HepG2 (cell line): Measurements from ENCODE around the gene NT5C1A. TPM values are rescaled to one million over a fixed set of nuclear protein-coding genes. Genes with fewer than 3 reads are reported as not detected.

Source experiments
- ATAC-seq: fragments of 200-7000 bp; cut with Tn5 transposase; 3 replicates; pipeline ENCODE4 v1.9.1; 2020; ENCODE audit warnings: mild to moderate bottlenecking, moderate library complexity
- BruUV-seq: library from RNA; stranded (reverse); fragments of 400-500 nt; replicated peaks from 2 replicates; lab custom pipeline; 2021; lab: Mats Ljungman, UMichigan
- CTCF ChIA-PET: fragments of 300-600 bp; formaldehyde crosslinking; extraction: SDS; loops from one replicate; lab custom pipeline; 2021; ENCODE audit warnings: low total read pairs, inconsistent platforms, low intra/inter-chr PET ratio; lab: Yijun Ruan, JAX
- POLR2A ChIA-PET: fragments of 350-600 bp; sonication (Branson Sonifier 250); formaldehyde crosslinking; loops from one replicate; lab custom pipeline; 2020; ENCODE audit warnings: antibody characterized with exemption, inconsistent platforms; lab: Yijun Ruan, JAX
- DNase-seq: peaks from one replicate; pipeline ENCODE4 v3.0.0-alpha.2; 2015; ENCODE audit warnings: low spot score
- FAIRE-seq: peaks from 3 replicates; lab custom pipeline; 2011; peaks lifted over from hg19 to GRCh38; lab: Jason Lieb, UNC
- H2AFZ ChIP-seq: one replicate; pipeline ENCODE4 v1.6.1; 2011; ENCODE audit warnings: low read length, inconsistent platforms
- H3K27ac ChIP-seq: fragments of 300-600 bp; 3 replicates; pipeline ENCODE4 v1.8.0; 2011; ENCODE audit warnings: mixed run types, mild to moderate bottlenecking, mixed read lengths, low read length, inconsistent platforms; ENCODE audit not compliant: insufficient read depth; ENCODE audit errors: extremely low read length
- H3K27me3 ChIP-seq, 2 experiments: fragments of 200-600 bp in 1 of 2; 2 replicates in 1 of 2; 3 replicates in 1 of 2; pipeline versions ENCODE4 v1.6.0 to v1.8.0; 2011; ENCODE audit warnings: low read length in 2 of 2, mild to moderate bottlenecking in 2 of 2, moderate library complexity in 2 of 2, inconsistent platforms in 1 of 2; ENCODE audit not compliant: insufficient read depth in 2 of 2, control insufficient read depth in 1 of 2
- H3K36me3 ChIP-seq, 2 experiments: fragments of 200-600 bp in 1 of 2; replicated peaks in 1 of 2; 2 replicates in 1 of 2; 3 replicates in 1 of 2; pipeline versions ENCODE4 v1.5.1 to v1.8.0; 2011; ENCODE audit warnings: low read length in 2 of 2, inconsistent platforms in 1 of 2; ENCODE audit not compliant: insufficient read depth in 2 of 2, control insufficient read depth in 1 of 2
- H3K4me1 ChIP-seq: 2 replicates; pipeline ENCODE4 v1.5.1; 2012; ENCODE audit warnings: low read length, inconsistent platforms; ENCODE audit not compliant: insufficient read depth
- H3K4me2 ChIP-seq: 2 replicates; pipeline ENCODE4 v1.6.0; 2011; ENCODE audit warnings: low read depth, low read length, inconsistent platforms
- H3K4me3 ChIP-seq, 3 experiments: fragments of 200-600 bp in 1 of 3; sonication (generic), shearing (Covaris generic) in 1 of 3; replicated peaks in 1 of 3; 2 replicates each; pipeline ENCODE4 v1.5.1; 2011 to 2016; ENCODE audit warnings: low read length in 3 of 3, inconsistent platforms in 2 of 3, low read depth in 2 of 3, mild to moderate bottlenecking in 2 of 3, control low read depth in 1 of 3, mixed read lengths in 1 of 3; ENCODE audit not compliant: insufficient read depth in 1 of 3
- H3K79me2 ChIP-seq: one replicate; pipeline ENCODE4 v1.6.1; 2011; ENCODE audit warnings: low read length, inconsistent platforms; ENCODE audit not compliant: insufficient read depth
- H3K9ac ChIP-seq: 2 replicates; pipeline ENCODE4 v1.6.0; 2011; ENCODE audit warnings: mild to moderate bottlenecking, low read depth, low read length, inconsistent platforms; ENCODE audit not compliant: insufficient read depth
- H3K9me3 ChIP-seq: 2 replicates; pipeline ENCODE4 v1.5.1; 2012; ENCODE audit warnings: mild to moderate bottlenecking, low read length
- H4K20me1 ChIP-seq: 2 replicates; pipeline ENCODE4 v1.6.0; 2011; ENCODE audit warnings: inconsistent platforms, mild to moderate bottlenecking, low read length, moderate library complexity; ENCODE audit not compliant: insufficient read depth
- ATAD3A ChIP-seq: sonication (generic); formaldehyde crosslinking; IDR thresholded peaks from 2 replicates; pipeline ENCODE4 v1.4.0; 2020; ENCODE audit warnings: missing genetic modification reagents
- HES4 ChIP-seq: sonication (generic); formaldehyde crosslinking; IDR thresholded peaks from 2 replicates; pipeline ENCODE4 v1.9.0; 2021; ENCODE audit warnings: mild to moderate bottlenecking, missing genetic modification reagents, borderline replicate concordance
- MAFF ChIP-seq: IDR thresholded peaks from 2 replicates; pipeline ENCODE4 v1.6.1; 2011; ENCODE audit warnings: low read depth, low read length, improper control_type of control experiment
- MED8 ChIP-seq: sonication (generic); formaldehyde crosslinking; IDR thresholded peaks from 2 replicates; pipeline ENCODE4 v1.8.1; 2023; ENCODE audit warnings: mild to moderate bottlenecking, missing genetic modification reagents; ENCODE audit not compliant: insufficient replicate concordance
- NCOA1 ChIP-seq: sonication (generic); formaldehyde crosslinking; IDR thresholded peaks from 2 replicates; pipeline ENCODE4 v1.9.0; 2021; ENCODE audit warnings: missing genetic modification reagents
- NCOA2 ChIP-seq: sonication (generic); formaldehyde crosslinking; IDR thresholded peaks from 2 replicates; pipeline ENCODE4 v1.8.0; 2022; ENCODE audit warnings: inconsistent platforms
- PHF20 ChIP-seq: sonication (generic); formaldehyde crosslinking; IDR thresholded peaks from 2 replicates; pipeline ENCODE4 v1.5.0; 2020; ENCODE audit warnings: mild to moderate bottlenecking, missing genetic modification reagents
- PHF8 ChIP-seq: sonication (generic); formaldehyde crosslinking; IDR thresholded peaks from 2 replicates; pipeline ENCODE4 v1.5.0; 2020; ENCODE audit warnings: missing genetic modification reagents
- POLR2AphosphoS2 ChIP-seq: IDR thresholded peaks from 2 replicates; pipeline ENCODE4 v1.6.1; 2011; ENCODE audit warnings: low read depth, low read length, improper control_type of control experiment
- TCF7L2 ChIP-seq: IDR thresholded peaks from 2 replicates; pipeline ENCODE4 v1.6.1; 2011; ENCODE audit warnings: mild to moderate bottlenecking, low read depth, low read length, moderate library complexity
- ZC3H4 ChIP-seq: sonication (generic); formaldehyde crosslinking; IDR thresholded peaks from 2 replicates; pipeline ENCODE4 v1.4.0; 2020; ENCODE audit warnings: missing genetic modification reagents, borderline replicate concordance
- ZNF678 ChIP-seq: sonication (generic); formaldehyde crosslinking; IDR thresholded peaks from 2 replicates; pipeline ENCODE4 v1.4.0; 2020; ENCODE audit warnings: mild to moderate bottlenecking, missing genetic modification reagents
- ZNF747 ChIP-seq: sonication (generic); formaldehyde crosslinking; IDR thresholded peaks from 2 replicates; pipeline ENCODE4 v1.8.1; 2023; ENCODE audit warnings: missing genetic modification reagents, mild to moderate bottlenecking, borderline replicate concordance
- ZSCAN25 ChIP-seq: sonication (generic); formaldehyde crosslinking; IDR thresholded peaks from 2 replicates; pipeline ENCODE4 v1.8.0; 2022; ENCODE audit warnings: mild to moderate bottlenecking, missing genetic modification reagents
- ZSCAN9 ChIP-seq: IDR thresholded peaks from 2 replicates; pipeline ENCODE4 v1.6.1; 2016; ENCODE audit warnings: borderline replicate concordance
- WGBS: methylation state at CpG from one replicate; pipeline ENCODE4 v1.1.6; 2017; ENCODE audit warnings: low lambda C conversion rate; 5-methylcytosine and 5-hydroxymethylcytosine counted together
- in situ Hi-C: cut with HindIII; loops from 2 replicates; pipeline ENCODE4 v1.10.0; 2017; ENCODE audit warnings: low pct_unique_long_range_greater_than_20kb; ENCODE audit not compliant: extremely low pct_ligation_motif_present
- intact Hi-C: fragments of 100-400 bp; cut with micrococcal nuclease; formaldehyde crosslinking; loops from one replicate; pipeline ENCODE4 v1.10.0; 2022; ENCODE audit not compliant: unreplicated experiment
- polyA plus RNA-seq, 8 experiments: library from polyadenylated mRNA; depleted of rRNA in 3 of 8; stranded (reverse) in 7 of 8; unstranded in 1 of 8; fragments of >200 nt; fragmentation: Illumina TruSeq in 4 of 8; extraction: Trizol in 4 of 8; gene quantifications; 2 replicates each; pipeline versions ENCODE4 v1.2.1 to v1.2.3, GENCODE V29; 2011 to 2016; ENCODE audit warnings: low read depth in 4 of 8, missing spikeins in 1 of 8, mixed read lengths in 1 of 8; ENCODE audit not compliant: insufficient read depth in 1 of 8
- total RNA-seq, 5 experiments: library from RNA; depleted of rRNA; stranded (reverse); fragments of >200 nt; fragmentation: Illumina TruSeq; extraction: Trizol; gene quantifications; 2 replicates each; pipeline ENCODE4 v1.2.3, GENCODE V29; 2016; ENCODE audit warnings: low read depth in 1 of 5
- TF ChIP-seq, protein P1 (sequence below): sonication (generic); formaldehyde crosslinking; IDR thresholded peaks from 2 replicates; pipeline ENCODE4 v1.5.0; 2020; ENCODE audit warnings: missing genetic modification reagents
- TF ChIP-seq, protein P2 (sequence below): sonication (generic); formaldehyde crosslinking; IDR thresholded peaks from 2 replicates; pipeline ENCODE4 v1.5.0; 2020; ENCODE audit warnings: mild to moderate bottlenecking, missing genetic modification reagents
- TF ChIP-seq, protein P3 (sequence below): sonication (generic); formaldehyde crosslinking; IDR thresholded peaks from 2 replicates; pipeline ENCODE4 v1.4.0; 2020; ENCODE audit warnings: missing genetic modification reagents
- TF ChIP-seq, protein P4 (sequence below): sonication (generic); formaldehyde crosslinking; IDR thresholded peaks from 2 replicates; pipeline ENCODE4 v1.5.1; 2020; ENCODE audit warnings: missing genetic modification reagents, mild to moderate bottlenecking, borderline replicate concordance

NT5C1A gene
- total and polyA plus RNA-seq, 2 of the 13 experiments (the other 11 are each of a cell fraction or from before 2014, with no cell fraction given) = not detected

DNA sequence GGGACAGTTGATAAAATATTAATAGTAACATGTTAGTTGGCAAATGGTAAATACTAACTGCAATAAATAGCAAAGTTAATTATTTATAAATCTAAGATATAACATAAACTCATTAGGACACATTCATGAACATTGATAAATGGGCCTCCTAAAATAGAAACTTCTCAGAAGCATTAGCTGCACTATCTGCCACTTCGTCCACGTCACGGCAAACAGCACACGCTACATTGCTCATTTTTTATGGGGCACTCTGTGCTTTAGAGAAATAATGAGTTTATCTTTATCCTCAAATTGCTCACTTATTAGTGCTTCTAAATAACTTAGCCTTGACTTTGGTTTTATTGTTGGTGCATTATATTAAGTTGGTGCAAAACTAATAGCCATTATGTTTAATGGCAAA is 35.6 kb upstream of the NT5C1A start:
- no peaks in the 10 kb centered on the region for H3K79me2 ChIP-seq
- TF ChIP-seq ZC3H4 (CRISPR knock-in tag) (no peak), ZSCAN9 (CRISPR knock-in tag) (no peak), PHF20 (CRISPR knock-in tag) (no peak), MAFF (no peak), NCOA2 (CRISPR knock-in tag) (no peak), POLR2AphosphoS2 (no peak), TCF7L2 (no peak), ZSCAN25 (CRISPR knock-in tag) (no peak), ZNF678 (CRISPR knock-in tag) (no peak), MED8 (CRISPR knock-in tag) (no peak), ATAD3A (CRISPR knock-in tag) (no peak), ZNF747 (CRISPR knock-in tag) (no peak), HES4 (CRISPR knock-in tag) (no peak), PHF8 (CRISPR knock-in tag) (no peak), NCOA1 (CRISPR knock-in tag) (no peak)
- TF ChIP-seq, protein P1, sequence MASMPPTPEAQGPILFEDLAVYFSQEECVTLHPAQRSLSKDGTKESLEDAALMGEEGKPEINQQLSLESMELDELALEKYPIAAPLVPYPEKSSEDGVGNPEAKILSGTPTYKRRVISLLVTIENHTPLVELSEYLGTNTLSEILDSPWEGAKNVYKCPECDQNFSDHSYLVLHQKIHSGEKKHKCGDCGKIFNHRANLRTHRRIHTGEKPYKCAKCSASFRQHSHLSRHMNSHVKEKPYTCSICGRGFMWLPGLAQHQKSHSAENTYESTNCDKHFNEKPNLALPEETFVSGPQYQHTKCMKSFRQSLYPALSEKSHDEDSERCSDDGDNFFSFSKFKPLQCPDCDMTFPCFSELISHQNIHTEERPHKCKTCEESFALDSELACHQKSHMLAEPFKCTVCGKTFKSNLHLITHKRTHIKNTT = no peak
- TF ChIP-seq, protein P2, sequence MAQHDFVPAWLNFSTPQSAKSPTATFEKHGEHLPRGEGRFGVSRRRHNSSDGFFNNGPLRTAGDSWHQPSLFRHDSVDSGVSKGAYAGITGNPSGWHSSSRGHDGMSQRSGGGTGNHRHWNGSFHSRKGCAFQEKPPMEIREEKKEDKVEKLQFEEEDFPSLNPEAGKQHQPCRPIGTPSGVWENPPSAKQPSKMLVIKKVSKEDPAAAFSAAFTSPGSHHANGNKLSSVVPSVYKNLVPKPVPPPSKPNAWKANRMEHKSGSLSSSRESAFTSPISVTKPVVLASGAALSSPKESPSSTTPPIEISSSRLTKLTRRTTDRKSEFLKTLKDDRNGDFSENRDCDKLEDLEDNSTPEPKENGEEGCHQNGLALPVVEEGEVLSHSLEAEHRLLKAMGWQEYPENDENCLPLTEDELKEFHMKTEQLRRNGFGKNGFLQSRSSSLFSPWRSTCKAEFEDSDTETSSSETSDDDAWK (CRISPR knock-in tag) = no peak
- TF ChIP-seq, protein P3, sequence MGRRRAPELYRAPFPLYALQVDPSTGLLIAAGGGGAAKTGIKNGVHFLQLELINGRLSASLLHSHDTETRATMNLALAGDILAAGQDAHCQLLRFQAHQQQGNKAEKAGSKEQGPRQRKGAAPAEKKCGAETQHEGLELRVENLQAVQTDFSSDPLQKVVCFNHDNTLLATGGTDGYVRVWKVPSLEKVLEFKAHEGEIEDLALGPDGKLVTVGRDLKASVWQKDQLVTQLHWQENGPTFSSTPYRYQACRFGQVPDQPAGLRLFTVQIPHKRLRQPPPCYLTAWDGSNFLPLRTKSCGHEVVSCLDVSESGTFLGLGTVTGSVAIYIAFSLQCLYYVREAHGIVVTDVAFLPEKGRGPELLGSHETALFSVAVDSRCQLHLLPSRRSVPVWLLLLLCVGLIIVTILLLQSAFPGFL (CRISPR knock-in tag) = no peak
- TF ChIP-seq, protein P4, sequence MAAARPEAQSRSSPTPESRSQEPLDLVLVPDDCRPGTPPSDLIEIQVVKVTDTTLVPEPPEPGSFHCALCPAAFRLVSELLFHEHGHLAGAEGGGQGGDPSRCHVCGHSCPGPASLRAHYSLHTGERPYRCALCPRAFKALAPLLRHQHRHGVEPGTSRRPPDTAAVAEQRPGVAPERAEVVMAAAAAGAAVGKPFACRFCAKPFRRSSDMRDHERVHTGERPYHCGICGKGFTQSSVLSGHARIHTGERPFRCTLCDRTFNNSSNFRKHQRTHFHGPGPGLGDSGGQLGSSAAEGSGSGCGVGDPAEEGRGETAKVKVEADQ = no peak
- BruUV-seq = no TSS peak
- intact Hi-C loops = no loop called here
- ChIA-PET POLR2A (no interaction called here), CTCF (no interaction called here)
- H3K36me3 ChIP-seq = no peaks in the 10 kb centered on the region
- 85% methylated on average over 4 of the region's 4 CpGs for WGBS
- no peaks in the 10 kb centered on the region for H3K9me3 ChIP-seq
- 0 out of 5 replicates have a peak, but pooled peaks cover 0 to under 1% of the 10 kb centered on the region in 2 experiments for H3K27me3 ChIP-seq
- no peak for ATAC-seq
- FAIRE-seq = no peak
- no peaks in the 10 kb centered on the region for H4K20me1 ChIP-seq
- DNase-seq = no peak
- H2AFZ ChIP-seq = no peak overlapping the region
- in situ Hi-C loops = no loop called here
- no peak overlapping the region for H3K9ac ChIP-seq
- peaks cover 11% of the 10 kb centered on the region; the same call in 1 of the 2 replicates for H3K4me1 ChIP-seq
- H3K4me3 ChIP-seq = no peak overlapping the region
- no peak overlapping the region for H3K4me2 ChIP-seq
- no peak overlapping the region for H3K27ac ChIP-seq
